ENCODE measurements around the gene LRP1B. TPM values are rescaled to one million over a fixed set of nuclear protein-coding genes. Genes with fewer than 3 reads are reported as not detected.

LRP1B gene
- polyA plus RNA-seq, 2 of the 4 experiments (the other 2 are of a cell fraction), result 0.03 TPM; not detected in 1

GRCh38 chr2:140641163-140641562, 1489.7 kb downstream of the LRP1B start:
- FAIRE-seq (no peak), ATAC-seq (no peak), DNase-seq (ENCODE audit: low read depth in 1 of 2, low spot score in 1 of 2) (no peak)
- peaks cover 37% of the 10 kb centered on the region for H3K4me1 ChIP-seq
- 69% methylated on average over 1 of the region's 1 CpG for WGBS (ENCODE audit: missing lambda C conversion rate)
- H3K9me3 ChIP-seq, result no peaks in the 10 kb centered on the region
- ChIA-PET CTCF (no interaction called here), POLR2A (no interaction called here)
- peak overlapping the region; percentile 78 to 79; a peak in 4 of 6 replicates for H3K27ac ChIP-seq
- TF ChIP-seq HMGXB4 (CRISPR knock-in tag; IDR thresholded peaks at IDR 0.05; ENCODE audit: borderline replicate concordance) (no peak), MAFK (IDR thresholded peaks at IDR 0.05; ENCODE audit: partially characterized antibody) (no peak), FOXS1 (CRISPR knock-in tag; IDR thresholded peaks at IDR 0.05) (no peak), CBX2 (IDR thresholded peaks at IDR 0.05; ENCODE audit: borderline replicate concordance, low read depth) (no peak), USF2 (IDR thresholded peaks at IDR 0.05) (no peak), MAZ (IDR thresholded peaks at IDR 0.05; ENCODE audit: borderline replicate concordance, low read depth, low read length) (no peak), EP300 (IDR thresholded peaks at IDR 0.05) (no peak), REST (IDR thresholded peaks at IDR 0.05) (no peak), CBX8 (IDR thresholded peaks at IDR 0.05) (no peak), SREBF2 (IDR thresholded peaks at IDR 0.05) (no peak), RARB (CRISPR knock-in tag; IDR thresholded peaks at IDR 0.05) (no peak), ZFP36 (IDR thresholded peaks at IDR 0.05; ENCODE audit: borderline replicate concordance, partially characterized antibody) (no peak), MYC (IDR thresholded peaks at IDR 0.05; ENCODE audit: borderline replicate concordance, low read length) (no peak), ZSCAN20 (CRISPR knock-in tag; IDR thresholded peaks at IDR 0.05) (no peak), KDM5A (IDR thresholded peaks at IDR 0.05) (no peak)
- no peak overlapping the region for H3K4me3 ChIP-seq
- peak overlapping the region; percentile 48 for H3K4me2 ChIP-seq

GRCh38 chr2:140639628-140640027, 1491.2 kb downstream of the LRP1B start:
- ChIA-PET POLR2A (interaction anchor here (0.6 kb wide), 1 partner anchor 187 kb away, joined by 5 read pairs; no protein-coding TSS in a partner anchor), CTCF (interaction anchor here (0.8 kb wide), 1 partner anchor 72 kb away, joined by 4 read pairs; no protein-coding TSS in a partner anchor)
- no peaks in the 10 kb centered on the region for H3K9me3 ChIP-seq
- FAIRE-seq (no peak), DNase-seq (ENCODE audit: low read depth in 1 of 2, low spot score in 1 of 2) (no peak), ATAC-seq (no peak)
- peaks cover 29% of the 10 kb centered on the region for H3K4me1 ChIP-seq
- no peak for TF ChIP-seq MYC (IDR thresholded peaks at IDR 0.05; ENCODE audit: borderline replicate concordance, low read length)
- no peak for TF ChIP-seq BCL3 (IDR thresholded peaks at IDR 0.05)
- no peak for TF ChIP-seq KDM5A (IDR thresholded peaks at IDR 0.05)
- TF ChIP-seq ZSCAN20 (CRISPR knock-in tag; IDR thresholded peaks at IDR 0.05), result no peak
- no peak overlapping the region for H3K4me2 ChIP-seq
- H3K4me3 ChIP-seq, result no peak overlapping the region
- no peak overlapping the region; a peak in 1 of 6 replicates for H3K27ac ChIP-seq
- 89% methylated on average over 3 of the region's 3 CpGs for WGBS (ENCODE audit: missing lambda C conversion rate)

Measured in A549 (cell line).